Psoas muscle (tissue), 8 donors: ENCODE results near the gene PTCHD4. TPM values are rescaled to one million over a fixed set of nuclear protein-coding genes. Genes with fewer than 3 reads are reported as not detected.

Experiments
- ATAC-seq, 4 donors: fragments of 200-7000 bp; cut with Tn5 transposase; one replicate each; pipeline ENCODE4 v1.9.1; 2020; ENCODE audit warnings: moderate library complexity in 3 of 4, mild to moderate bottlenecking in 2 of 4
- DNase-seq, 2 donors: peaks; one replicate each; pipeline ENCODE4 v3.0.0-alpha.2; 2020
- H3K27ac ChIP-seq: fragments of 200-600 bp; one replicate; pipeline ENCODE4 v1.8.0; 2022
- H3K27me3 ChIP-seq, 3 donors: fragments of 200-600 bp in 1 of 3; one replicate each; pipeline versions ENCODE4 v1.6.1 to v1.8.0; 2013 to 2022; ENCODE audit warnings: low read length in 2 of 3, mild to moderate bottlenecking in 2 of 3, moderate library complexity in 1 of 3; ENCODE audit not compliant: insufficient read depth in 3 of 3
- H3K36me3 ChIP-seq, 2 donors: fragments of 200-600 bp in 1 of 2; one replicate each; pipeline versions ENCODE4 v1.6.1 to v1.8.0; 2013 to 2022; ENCODE audit warnings: low read depth in 1 of 2, mild to moderate bottlenecking in 1 of 2, moderate library complexity in 1 of 2; ENCODE audit not compliant: insufficient read depth in 1 of 2
- H3K4me1 ChIP-seq: fragments of 200-600 bp; one replicate; pipeline ENCODE4 v1.8.0; 2022
- H3K4me3 ChIP-seq: fragments of 200-600 bp; one replicate; pipeline ENCODE4 v1.8.0; 2022; ENCODE audit warnings: mild to moderate bottlenecking
- H3K9me3 ChIP-seq: fragments of 200-600 bp; one replicate; pipeline ENCODE4 v1.8.0; 2022
- WGBS, 3 donors: extraction: QIAGEN DNeasy Blood & Tissue Kit; methylation state at CpG; one replicate each; pipeline versions ENCODE4 v1.1.6 to v1.1.7; 2013; 5-methylcytosine and 5-hydroxymethylcytosine counted together
- intact Hi-C, 2 donors: fragments of 100-400 bp; cut with DNase I; formaldehyde crosslinking; loops; one replicate each; pipeline versions ENCODE4 v1.11.0 to v1.14.2; 2022
- polyA plus RNA-seq, 3 donors: library from polyadenylated mRNA; stranded (reverse); fragments of 200-250 nt; gene quantifications; one replicate each; pipeline ENCODE4 v1.2.3, GENCODE V29; 2013
- total RNA-seq, 4 donors: library from RNA; stranded (reverse); fragmentation: NEBNext Ultra II Directional in 2 of 4; extraction: Animal tissue kit (Norgen Biotek cat#: 25700) in 2 of 4; gene quantifications; one replicate each; pipeline versions ENCODE4 v1.2.1 to v1.2.4, GENCODE V29; 2021 to 2023
- TF ChIP-seq, protein P1 (sequence below): fragments of 200-600 bp; IDR thresholded peaks from one replicate; pipeline ENCODE4 v1.8.0; 2022; ENCODE audit warnings: antibody characterized with exemption
- donor health status: healthy with polysubstance abuse.
- donor health status: DM: no; HTN: no; CAD: no; lungs with moderate emphysema.
- donor health status: Bipolar disorder and iron deficiency.
- donor health status: healthy.
- donor health status: DM: yes; HTN: yes; CAD: no.
- donor health status: DM: no; HTN: no; CAD: no.
- donor health status: DM: no; HTN: no; CAD: no.
- donor health status: DM: yes; HTN: yes; CAD: no.

PTCHD4 gene
- total and polyA plus RNA-seq, 7 donors: 0.07 to 0.20 (median 0.19) TPM; not detected in 4

GRCh38 chr6:48084201-48084600, 26.8 kb downstream of the PTCHD4 start:
- H3K27me3 ChIP-seq: no peaks in the 10 kb centered on the region
- ATAC-seq: no peak

GRCh38 chr6:48080227-48081009, 30.6 kb downstream of the PTCHD4 start:
- H3K9me3 ChIP-seq: no peaks in the 10 kb centered on the region

More at GRCh38 chr6:48084201-48084600, 26.8 kb downstream of the PTCHD4 start:
- intact Hi-C loops: no loop called here
- TF ChIP-seq, protein P1, sequence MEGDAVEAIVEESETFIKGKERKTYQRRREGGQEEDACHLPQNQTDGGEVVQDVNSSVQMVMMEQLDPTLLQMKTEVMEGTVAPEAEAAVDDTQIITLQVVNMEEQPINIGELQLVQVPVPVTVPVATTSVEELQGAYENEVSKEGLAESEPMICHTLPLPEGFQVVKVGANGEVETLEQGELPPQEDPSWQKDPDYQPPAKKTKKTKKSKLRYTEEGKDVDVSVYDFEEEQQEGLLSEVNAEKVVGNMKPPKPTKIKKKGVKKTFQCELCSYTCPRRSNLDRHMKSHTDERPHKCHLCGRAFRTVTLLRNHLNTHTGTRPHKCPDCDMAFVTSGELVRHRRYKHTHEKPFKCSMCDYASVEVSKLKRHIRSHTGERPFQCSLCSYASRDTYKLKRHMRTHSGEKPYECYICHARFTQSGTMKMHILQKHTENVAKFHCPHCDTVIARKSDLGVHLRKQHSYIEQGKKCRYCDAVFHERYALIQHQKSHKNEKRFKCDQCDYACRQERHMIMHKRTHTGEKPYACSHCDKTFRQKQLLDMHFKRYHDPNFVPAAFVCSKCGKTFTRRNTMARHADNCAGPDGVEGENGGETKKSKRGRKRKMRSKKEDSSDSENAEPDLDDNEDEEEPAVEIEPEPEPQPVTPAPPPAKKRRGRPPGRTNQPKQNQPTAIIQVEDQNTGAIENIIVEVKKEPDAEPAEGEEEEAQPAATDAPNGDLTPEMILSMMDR: no peak
- Histone ChIP-seq H3K9me3 (no peaks in the 10 kb centered on the region), H3K4me1 (no peaks in the 10 kb centered on the region), H3K27ac (no peak overlapping the region), H3K4me3 (no peak overlapping the region), H3K36me3 (no peaks in the 10 kb centered on the region)
- no peak for DNase-seq

GRCh38 chr6:48078120-48078519, 32.9 kb downstream of the PTCHD4 start:
- Histone ChIP-seq H3K27ac (no peak overlapping the region), H3K4me1 (no peaks in the 10 kb centered on the region), H3K27me3 (no peaks in the 10 kb centered on the region), H3K4me3 (no peak overlapping the region), H3K9me3 (no peaks in the 10 kb centered on the region), H3K36me3 (no peaks in the 10 kb centered on the region)
- DNase-seq (no peak), ATAC-seq (no peak)
- TF ChIP-seq, protein P1: no peak
- intact Hi-C loops: no loop called here

More at GRCh38 chr6:48080227-48081009, 30.6 kb downstream of the PTCHD4 start:
- Histone ChIP-seq H3K36me3 (no peaks in the 10 kb centered on the region), H3K4me3 (no peak overlapping the region), H3K27me3 (no peaks in the 10 kb centered on the region), H3K4me1 (no peaks in the 10 kb centered on the region), H3K27ac (no peak overlapping the region)
- ATAC-seq (no peak), DNase-seq (no peak)
- intact Hi-C loops: no loop called here
- WGBS, 3 donors: 60 to 67% (median 65%) methylated on average over 4 of the region's 4 CpGs
- TF ChIP-seq, protein P1: no peak

DNA sequence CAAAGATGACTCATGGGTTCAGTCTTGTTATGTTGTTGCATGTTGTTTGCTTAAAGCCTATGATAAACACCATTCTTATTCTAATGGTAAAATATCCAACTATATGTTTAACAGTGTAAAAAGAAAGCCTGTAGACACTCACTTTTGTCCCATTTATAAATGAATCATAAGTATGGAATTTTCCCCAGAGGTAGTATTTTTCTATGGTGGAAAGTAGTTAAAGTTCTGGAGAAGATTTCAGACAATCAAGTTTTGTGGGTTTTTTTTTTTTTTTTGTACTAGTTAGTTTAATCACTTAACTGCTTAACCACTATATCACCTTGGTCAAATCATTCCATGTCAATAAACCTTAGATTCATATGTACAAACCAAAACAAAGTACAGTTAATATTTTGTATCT, 35.8 kb downstream of the PTCHD4 start:
- H3K4me1 ChIP-seq: no peaks in the 10 kb centered on the region
- H3K9me3 ChIP-seq: no peaks in the 10 kb centered on the region
- no peak overlapping the region for H3K27ac ChIP-seq
- TF ChIP-seq, protein P1: no peak
- H3K36me3 ChIP-seq: no peaks in the 10 kb centered on the region
- no peak for ATAC-seq
- no peak for DNase-seq
- no peaks in the 10 kb centered on the region for H3K27me3 ChIP-seq
- intact Hi-C loops: no loop called here
- no peak overlapping the region for H3K4me3 ChIP-seq
